Right ventricle myocardium superior (tissue), 1 donor: Measurements from ENCODE around the gene UBL3. TPM values are rescaled to one million over a fixed set of nuclear protein-coding genes. Genes with fewer than 3 reads are reported as not detected.

ENCODE experiments used
- ATAC-seq: fragments of 200-7000 bp; cut with Tn5 transposase; one replicate; pipeline ENCODE4 v1.9.1; 2020; ENCODE audit warnings: mild to moderate bottlenecking; ENCODE audit not compliant: poor library complexity
- DNase-seq: peaks from one replicate; pipeline ENCODE4 v3.0.0-alpha.2; 2020
- intact Hi-C: fragments of 100-400 bp; cut with DNase I; formaldehyde crosslinking; loops from one replicate; pipeline ENCODE4 v1.11.2; 2022
- total RNA-seq: library from RNA; stranded (reverse); fragmentation: NEBNext Ultra II Directional; extraction: Animal tissue kit (Norgen Biotek cat#: 25700); gene quantifications from one replicate; pipeline ENCODE4 v1.2.1, GENCODE V29; 2021
- donor health status: DM: no; HTN: yes; CAD: no; lungs with severe emphysema.

Gene UBL3
- total RNA-seq, 1 donor from 2014 or later = 21.1 TPM

- ATAC-seq (no peak), DNase-seq (no peak)
- intact Hi-C loops = no loop called here
Measured at GRCh38 chr13:29830000-29830399, 20.4 kb downstream of the UBL3 start.

DNA sequence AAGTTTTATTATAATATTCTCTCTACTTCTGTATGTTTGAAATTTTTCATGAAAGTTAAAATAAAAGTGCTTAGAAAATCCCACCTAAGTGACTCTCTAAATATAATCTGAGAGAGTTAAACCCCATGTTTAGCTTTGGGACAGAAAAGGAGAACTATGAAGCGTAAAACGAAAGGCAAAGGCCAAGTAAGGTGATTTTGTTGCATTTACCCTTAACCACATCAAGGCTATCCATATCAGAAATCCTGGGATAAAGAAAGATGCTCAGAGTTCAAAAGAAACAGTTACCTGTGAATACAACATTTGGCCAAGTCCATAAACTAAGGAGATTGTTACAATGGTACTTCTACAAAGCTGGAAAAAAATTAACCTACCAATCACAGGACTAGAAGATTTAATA, 31.3 kb downstream of the UBL3 start:
- intact Hi-C loops = no loop called here
- DNase-seq = no peak
- no peak for ATAC-seq

DNA sequence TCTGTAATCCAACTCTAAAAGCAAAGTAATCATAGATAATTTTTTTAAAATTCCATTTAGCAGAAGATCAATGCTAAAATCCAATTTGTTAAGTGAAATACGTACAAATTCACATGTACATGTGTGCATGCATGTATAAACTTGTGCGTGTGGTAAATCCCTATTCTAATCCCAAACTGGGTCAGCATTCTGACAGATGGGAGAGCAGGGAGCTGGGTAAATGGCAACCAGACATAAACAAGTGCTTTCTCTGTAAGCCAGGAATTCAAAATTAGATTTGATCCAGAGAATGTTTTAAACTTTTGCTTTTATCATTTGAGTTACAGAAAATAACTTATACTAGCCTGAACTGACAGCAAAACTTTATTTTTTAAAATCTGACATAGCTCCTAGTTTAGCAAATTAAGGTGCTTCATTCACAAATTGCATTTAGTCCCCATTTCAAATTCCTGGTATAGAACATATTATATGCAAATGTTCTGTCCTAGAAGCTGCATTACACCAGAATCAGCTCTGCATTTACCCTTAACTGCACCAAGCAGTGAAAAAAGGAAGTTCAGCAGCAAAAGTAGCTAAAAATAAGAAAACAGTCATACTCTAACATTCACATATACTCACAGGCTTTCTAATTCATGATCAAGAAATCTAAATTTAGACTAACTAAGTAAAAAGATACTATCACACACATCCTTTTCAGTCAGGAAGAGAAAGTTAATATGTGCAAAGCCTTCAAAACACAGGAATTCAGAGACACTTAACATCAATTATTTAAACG, 32.6 kb downstream of the UBL3 start:
- DNase-seq = no peak
- intact Hi-C loops = no loop called here
- no peak for ATAC-seq

- intact Hi-C loops = no loop called here
- no peak for DNase-seq
- ATAC-seq = no peak
Measured at GRCh38 chr13:29816715-29817114, 33.7 kb downstream of the UBL3 start.

DNA sequence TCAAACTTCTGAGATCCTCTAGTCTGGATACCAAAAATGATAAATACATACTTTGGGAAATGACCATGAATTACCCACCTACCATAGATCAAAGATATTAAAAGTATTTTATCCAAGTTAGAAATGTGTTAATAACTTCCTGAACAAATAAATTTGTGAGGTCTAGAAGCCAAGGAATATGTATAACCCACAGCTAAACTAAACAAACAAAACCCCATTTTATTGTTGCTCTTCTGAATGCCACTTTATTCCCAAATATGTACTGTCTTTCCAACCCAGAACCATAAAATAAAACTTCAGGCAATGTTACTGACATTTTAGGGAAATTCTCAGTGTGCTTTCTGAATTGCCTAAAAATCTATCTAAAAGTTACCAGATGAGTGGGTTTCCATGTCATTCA, 35.1 kb downstream of the UBL3 start:
- intact Hi-C loops = no loop called here
- no peak for ATAC-seq

GRCh38 chr13:29810898-29811297, 39.5 kb downstream of the UBL3 start:
- DNase-seq (no peak), ATAC-seq (no peak)
- intact Hi-C loops = no loop called here

More for the DNA sequence above, 35.1 kb downstream of the UBL3 start:
- DNase-seq = no peak

DNA sequence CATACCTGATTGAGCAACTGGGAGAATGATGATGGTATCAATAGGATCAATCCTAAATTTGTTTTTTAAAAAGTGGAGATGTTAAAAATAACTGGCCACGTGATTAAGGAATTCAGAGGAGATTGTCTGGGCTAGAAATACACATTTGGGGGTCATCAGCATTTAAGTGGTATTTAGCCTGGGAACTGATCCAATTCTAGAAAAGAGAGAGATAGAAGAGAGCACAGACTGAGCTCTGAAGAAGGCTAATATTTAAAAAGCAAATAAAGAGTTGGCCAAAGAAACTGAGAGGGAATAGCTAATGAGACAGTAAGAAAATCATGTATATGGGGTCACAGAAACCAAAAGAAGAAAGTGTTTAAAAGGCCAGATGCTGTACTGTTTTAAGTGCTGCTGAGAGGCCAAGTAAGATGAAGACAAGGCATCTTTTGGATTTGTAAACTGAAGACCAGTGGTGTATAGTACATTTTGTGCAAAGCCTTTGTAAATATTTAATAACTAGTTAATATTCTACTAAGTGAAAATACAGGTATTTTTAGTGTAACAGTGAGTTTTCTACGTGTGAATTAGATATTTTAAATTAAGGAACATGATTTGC, 40.2 kb downstream of the UBL3 start:
- DNase-seq (no peak), ATAC-seq (no peak)
- intact Hi-C loops = no loop called here

DNA sequence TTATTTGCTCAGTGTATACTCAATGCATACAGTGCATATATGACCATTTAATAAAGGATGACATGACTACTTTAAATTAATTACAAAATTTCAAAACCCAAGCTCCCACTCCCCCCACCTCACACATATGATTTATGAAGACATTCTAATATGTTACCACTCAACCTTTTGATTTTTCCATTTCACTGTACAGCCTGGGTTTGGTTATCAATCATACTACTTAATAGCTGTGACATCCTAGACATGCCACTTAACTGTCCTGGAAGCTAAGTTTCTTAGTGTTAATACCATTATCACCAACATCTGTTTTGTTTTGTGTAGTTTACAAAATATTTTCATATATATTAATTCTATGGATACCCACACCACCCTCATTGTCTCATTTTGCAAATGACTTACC, 42.2 kb downstream of the UBL3 start:
- no peak for DNase-seq
- ATAC-seq = no peak
- intact Hi-C loops = no loop called here

- no peak for ATAC-seq
- intact Hi-C loops = no loop called here
- DNase-seq = no peak
Measured at GRCh38 chr13:29805994-29806979, 44.1 kb downstream of the UBL3 start.

GRCh38 chr13:29803221-29803620, 47.2 kb downstream of the UBL3 start:
- DNase-seq = no peak
- ATAC-seq = no peak
- intact Hi-C loops = no loop called here

DNA sequence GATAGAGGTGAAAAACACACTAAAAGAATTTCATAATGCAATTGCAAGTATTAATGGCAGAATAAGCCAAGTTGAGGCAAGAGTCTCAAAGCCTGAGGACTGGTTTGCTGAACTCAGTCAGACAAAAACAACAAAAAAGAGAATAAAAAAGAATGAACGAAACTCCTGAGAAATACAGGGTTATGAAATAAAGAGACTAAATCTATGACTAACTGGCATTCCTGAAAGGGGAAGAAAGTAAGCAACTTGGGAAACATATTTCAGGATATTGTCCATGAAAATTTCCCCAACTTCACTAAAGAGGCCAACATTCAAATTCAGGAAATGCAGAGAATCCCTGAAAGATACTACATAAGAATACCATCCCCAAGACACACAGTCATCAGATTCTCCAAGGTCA, 47.8 kb downstream of the UBL3 start:
- DNase-seq (no peak), ATAC-seq (no peak)
- intact Hi-C loops = no loop called here

- no peak for DNase-seq
- no peak for ATAC-seq
- intact Hi-C loops = no loop called here
Measured at GRCh38 chr13:29801737-29802305, 48.6 kb downstream of the UBL3 start.

DNA sequence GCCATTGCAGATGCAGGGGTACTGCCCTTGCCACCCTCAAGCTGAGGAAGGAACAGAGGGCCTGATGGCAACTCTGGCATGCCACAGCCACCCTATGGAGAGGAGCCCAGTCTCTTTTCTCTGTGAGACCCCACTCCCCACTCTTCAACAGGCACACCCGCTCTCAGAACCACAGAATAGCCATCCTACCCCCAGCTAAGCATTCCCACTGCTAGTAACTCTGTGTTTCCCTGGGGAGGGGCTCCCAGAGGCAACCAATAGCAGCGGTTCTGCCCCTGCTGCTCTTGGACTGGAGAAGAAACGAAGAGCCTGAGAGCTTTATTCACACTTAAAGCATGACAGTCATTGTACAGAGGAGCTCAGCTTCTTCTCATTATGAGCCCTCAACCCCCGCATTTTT, 49.3 kb downstream of the UBL3 start:
- intact Hi-C loops = no loop called here
- no peak for ATAC-seq
- no peak for DNase-seq

- intact Hi-C loops = no loop called here
- DNase-seq (no peak), ATAC-seq (no peak)
Measured at GRCh38 chr13:29800687-29801086, 49.7 kb downstream of the UBL3 start.

GRCh38 chr13:29799041-29799440, 51.4 kb downstream of the UBL3 start:
- ATAC-seq = no peak
- no peak for DNase-seq
- intact Hi-C loops = no loop called here

DNA sequence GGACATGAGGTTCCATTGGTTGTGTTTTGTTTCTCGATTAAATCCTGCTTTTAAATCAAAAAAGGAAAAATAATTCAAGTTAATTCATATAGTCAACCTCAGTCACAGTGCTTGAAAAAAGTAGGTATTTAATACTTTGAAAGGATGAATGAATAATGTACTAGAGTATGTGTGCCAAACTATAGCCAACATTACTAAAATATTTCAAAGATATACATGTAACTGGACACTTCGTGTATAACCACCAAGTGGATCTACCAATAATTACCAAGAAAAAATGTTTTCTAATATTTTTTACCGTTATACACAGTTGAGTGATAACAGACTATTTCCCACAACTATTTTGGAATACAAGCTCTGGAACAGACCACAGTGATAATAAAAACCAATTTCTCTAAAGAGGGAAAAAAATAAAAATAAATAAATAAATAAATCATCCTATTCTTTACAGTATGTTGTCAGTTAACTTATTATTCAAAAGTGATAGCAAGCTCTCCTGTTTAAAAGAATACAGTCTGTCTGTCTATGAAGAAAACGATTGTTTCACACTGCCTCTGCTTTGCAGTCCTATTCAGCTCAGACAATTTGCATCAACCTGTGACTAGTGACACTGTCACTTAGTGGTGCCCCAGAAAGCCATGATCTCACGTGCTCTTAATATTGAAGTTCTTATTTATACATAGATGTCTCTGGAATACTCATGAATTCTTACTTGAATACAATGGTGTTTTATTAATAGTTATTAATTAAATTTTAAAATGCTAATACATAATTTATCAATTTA, 58.2 kb downstream of the UBL3 start:
- ATAC-seq (no peak), DNase-seq (no peak)
- intact Hi-C loops = no loop called here

GRCh38 chr13:29791508-29791907, 58.9 kb downstream of the UBL3 start:
- ATAC-seq = no peak
- intact Hi-C loops = no loop called here

GRCh38 chr13:29786698-29787097, 63.7 kb downstream of the UBL3 start:
- DNase-seq (no peak), ATAC-seq (no peak)
- intact Hi-C loops = no loop called here

More at GRCh38 chr13:29791508-29791907, 58.9 kb downstream of the UBL3 start:
- DNase-seq = no peak
